ENCODE data around the gene SPINK1.

- no peak for TF ChIP-seq EZH2 (IDR thresholded peaks at IDR 0.05; ENCODE audit: low read depth, unreplicated experiment)
- TF ChIP-seq ETS1 (IDR thresholded peaks at IDR 0.05): no peak
- TF ChIP-seq CTCF (conservative IDR thresholded peaks at IDR 0.05; ENCODE audit: low read depth in 2 of 2): no peak
- TF ChIP-seq, protein P1, sequence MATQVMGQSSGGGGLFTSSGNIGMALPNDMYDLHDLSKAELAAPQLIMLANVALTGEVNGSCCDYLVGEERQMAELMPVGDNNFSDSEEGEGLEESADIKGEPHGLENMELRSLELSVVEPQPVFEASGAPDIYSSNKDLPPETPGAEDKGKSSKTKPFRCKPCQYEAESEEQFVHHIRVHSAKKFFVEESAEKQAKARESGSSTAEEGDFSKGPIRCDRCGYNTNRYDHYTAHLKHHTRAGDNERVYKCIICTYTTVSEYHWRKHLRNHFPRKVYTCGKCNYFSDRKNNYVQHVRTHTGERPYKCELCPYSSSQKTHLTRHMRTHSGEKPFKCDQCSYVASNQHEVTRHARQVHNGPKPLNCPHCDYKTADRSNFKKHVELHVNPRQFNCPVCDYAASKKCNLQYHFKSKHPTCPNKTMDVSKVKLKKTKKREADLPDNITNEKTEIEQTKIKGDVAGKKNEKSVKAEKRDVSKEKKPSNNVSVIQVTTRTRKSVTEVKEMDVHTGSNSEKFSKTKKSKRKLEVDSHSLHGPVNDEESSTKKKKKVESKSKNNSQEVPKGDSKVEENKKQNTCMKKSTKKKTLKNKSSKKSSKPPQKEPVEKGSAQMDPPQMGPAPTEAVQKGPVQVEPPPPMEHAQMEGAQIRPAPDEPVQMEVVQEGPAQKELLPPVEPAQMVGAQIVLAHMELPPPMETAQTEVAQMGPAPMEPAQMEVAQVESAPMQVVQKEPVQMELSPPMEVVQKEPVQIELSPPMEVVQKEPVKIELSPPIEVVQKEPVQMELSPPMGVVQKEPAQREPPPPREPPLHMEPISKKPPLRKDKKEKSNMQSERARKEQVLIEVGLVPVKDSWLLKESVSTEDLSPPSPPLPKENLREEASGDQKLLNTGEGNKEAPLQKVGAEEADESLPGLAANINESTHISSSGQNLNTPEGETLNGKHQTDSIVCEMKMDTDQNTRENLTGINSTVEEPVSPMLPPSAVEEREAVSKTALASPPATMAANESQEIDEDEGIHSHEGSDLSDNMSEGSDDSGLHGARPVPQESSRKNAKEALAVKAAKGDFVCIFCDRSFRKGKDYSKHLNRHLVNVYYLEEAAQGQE (IDR thresholded peaks at IDR 0.05; ENCODE audit: unreplicated experiment): no peak
- TF ChIP-seq EZH2phosphoT487 (IDR thresholded peaks at IDR 0.05; ENCODE audit: unreplicated experiment): no peak
- TF ChIP-seq POLR2AphosphoS5 (IDR thresholded peaks at IDR 0.05; ENCODE audit: low read depth): no peak
- no peak for TF ChIP-seq JUNB (IDR thresholded peaks at IDR 0.05; ENCODE audit: unreplicated experiment)
- no peak for TF ChIP-seq CREB1 (CRISPR knock-in tag; IDR thresholded peaks at IDR 0.05; ENCODE audit: low read depth)
- TF ChIP-seq ZNF331 (CRISPR knock-in tag; IDR thresholded peaks at IDR 0.05; ENCODE audit: low read depth): no peak
Observed at GRCh38 chr5:147853372-147853987, 22.0 kb upstream of the SPINK1 start.

Data from GM23338 (cell line).